H9 (cell line): Measurements from ENCODE around the gene NRXN2. TPM values are rescaled to one million over a fixed set of nuclear protein-coding genes. Genes with fewer than 3 reads are reported as not detected.
A peak's percentile ranks its signal among the peaks of the same experiment; 100 is the strongest.

Experiments
- DNase-seq: peaks from one replicate; pipeline ENCODE4 v3.0.0-alpha.2; 2017
- H2AFZ ChIP-seq: one replicate; pipeline ENCODE4 v1.6.1; 2013; ENCODE audit warnings: mild to moderate bottlenecking, low read length, control low read depth, moderate library complexity
- H2AK5ac ChIP-seq: 2 replicates; pipeline ENCODE4 v1.6.1; 2013; ENCODE audit warnings: low read length, control low read depth, mixed read lengths; ENCODE audit not compliant: insufficient read length
- H2BK120ac ChIP-seq: one replicate; pipeline ENCODE4 v1.6.1; 2013; ENCODE audit warnings: low read depth, mild to moderate bottlenecking, low read length, control low read depth, inconsistent platforms; ENCODE audit not compliant: poor library complexity, severe bottlenecking
- H2BK12ac ChIP-seq: 2 replicates; pipeline ENCODE4 v1.6.1; 2013; ENCODE audit warnings: low read length, control low read depth, mixed read lengths, low read depth; ENCODE audit not compliant: insufficient read length
- H2BK15ac ChIP-seq: 2 replicates; pipeline ENCODE4 v1.6.1; 2013; ENCODE audit warnings: low read depth, low read length, control low read depth
- H2BK20ac ChIP-seq: one replicate; pipeline ENCODE4 v1.6.1; 2013; ENCODE audit warnings: low read depth, mild to moderate bottlenecking, low read length, control low read depth, inconsistent platforms; ENCODE audit not compliant: poor library complexity, severe bottlenecking
- H2BK5ac ChIP-seq: 2 replicates; pipeline ENCODE4 v1.6.1; 2013; ENCODE audit warnings: low read length, control low read depth, mixed read lengths; ENCODE audit not compliant: insufficient read length
- H3K14ac ChIP-seq: 2 replicates; pipeline ENCODE4 v1.6.1; 2013; ENCODE audit warnings: low read length, control low read depth; ENCODE audit not compliant: insufficient read depth
- H3K18ac ChIP-seq: 2 replicates; pipeline ENCODE4 v1.6.1; 2013; ENCODE audit warnings: low read depth, mild to moderate bottlenecking, mixed read lengths, low read length, control low read depth; ENCODE audit not compliant: insufficient read length
- H3K23ac ChIP-seq: 2 replicates; pipeline ENCODE4 v1.6.1; 2013; ENCODE audit warnings: low read length, control low read depth, mixed read lengths, low read depth; ENCODE audit not compliant: insufficient read length
- H3K23me2 ChIP-seq: 2 replicates; pipeline ENCODE4 v1.6.1; 2013; ENCODE audit warnings: low read depth, mild to moderate bottlenecking, mixed read lengths, low read length, control low read depth; ENCODE audit not compliant: insufficient read length, poor library complexity, severe bottlenecking
- H3K27ac ChIP-seq: 2 replicates; pipeline ENCODE4 v1.5.1; 2013; ENCODE audit warnings: low read length, control low read depth, mixed read lengths, low read depth; ENCODE audit not compliant: insufficient read length
- H3K27me3 ChIP-seq: 2 replicates; pipeline ENCODE4 v1.6.1; 2013; ENCODE audit warnings: low read length, control low read depth, inconsistent platforms; ENCODE audit not compliant: insufficient read depth
- H3K4ac ChIP-seq: 2 replicates; pipeline ENCODE4 v1.6.1; 2013; ENCODE audit warnings: low read depth, mild to moderate bottlenecking, control low read depth, inconsistent platforms, low read length, moderate library complexity
- H3K4me1 ChIP-seq: 2 replicates; pipeline ENCODE4 v1.6.1; 2013; ENCODE audit warnings: low read length, control low read depth, inconsistent platforms; ENCODE audit not compliant: insufficient read depth
- H3K4me2 ChIP-seq: 2 replicates; pipeline ENCODE4 v1.6.1; 2013; ENCODE audit warnings: low read length, control low read depth, mixed read lengths; ENCODE audit not compliant: insufficient read length, insufficient read depth
- H3K56ac ChIP-seq: 2 replicates; pipeline ENCODE4 v1.6.1; 2013; ENCODE audit warnings: low read depth, mild to moderate bottlenecking, mixed read lengths, low read length, control low read depth; ENCODE audit not compliant: insufficient read length
- H3K79me1 ChIP-seq: 2 replicates; pipeline ENCODE4 v1.6.1; 2013; ENCODE audit warnings: low read depth, mild to moderate bottlenecking, moderate library complexity, low read length, control low read depth, inconsistent platforms; ENCODE audit not compliant: insufficient read depth, poor library complexity, severe bottlenecking
- H3K79me2 ChIP-seq: 2 replicates; pipeline ENCODE4 v1.6.1; 2013; ENCODE audit warnings: low read length, control low read depth, inconsistent platforms; ENCODE audit not compliant: insufficient read depth
- H3K9ac ChIP-seq: 2 replicates; pipeline ENCODE4 v1.6.1; 2013; ENCODE audit warnings: low read length, control low read depth, mixed read lengths; ENCODE audit not compliant: insufficient read length; ENCODE audit errors: extremely low read depth
- H3K9me3 ChIP-seq: one replicate; pipeline ENCODE4 v1.6.1; 2013; ENCODE audit warnings: low read depth, low read length, inconsistent platforms; ENCODE audit not compliant: control insufficient read depth
- H3T11ph ChIP-seq: one replicate; pipeline ENCODE4 v1.6.1; 2013; ENCODE audit warnings: mild to moderate bottlenecking, low read length, control low read depth, inconsistent platforms
- H4K20me1 ChIP-seq: one replicate; pipeline ENCODE4 v1.6.1; 2013; ENCODE audit not compliant: control insufficient read depth, insufficient read length, insufficient read depth
- H4K5ac ChIP-seq: 2 replicates; pipeline ENCODE4 v1.6.1; 2013; ENCODE audit warnings: low read depth, mild to moderate bottlenecking, mixed read lengths, low read length, control low read depth; ENCODE audit not compliant: insufficient read length
- H4K8ac ChIP-seq: replicated peaks from 2 replicates; pipeline ENCODE4 v1.6.1; 2013; ENCODE audit warnings: low read length, control low read depth, mixed read lengths, low read depth; ENCODE audit not compliant: insufficient read length
- H4K91ac ChIP-seq: 2 replicates; pipeline ENCODE4 v1.6.1; 2013; ENCODE audit warnings: low read depth, mild to moderate bottlenecking, moderate library complexity, mixed read lengths, low read length, control low read depth; ENCODE audit not compliant: insufficient read length
- H3K27ac Mint-ChIP-seq, 3 experiments: 2 replicates in 2 of 3; 3 replicates in 1 of 3; pipeline ENCODE4 v1.8.0; 2020 to 2021; ENCODE audit warnings: mixed read lengths in 3 of 3, mild to moderate bottlenecking in 1 of 3, moderate library complexity in 1 of 3
- H3K27me3 Mint-ChIP-seq: 2 replicates; pipeline ENCODE4 v1.8.0; 2021; ENCODE audit warnings: low read depth, mild to moderate bottlenecking, moderate library complexity, mixed read lengths
- H3K36me3 Mint-ChIP-seq, 3 experiments: 2 replicates in 2 of 3; 3 replicates in 1 of 3; pipeline ENCODE4 v1.8.0; 2020 to 2021; ENCODE audit warnings: low read depth in 3 of 3, mixed read lengths in 3 of 3; ENCODE audit not compliant: insufficient read depth in 1 of 3
- H3K4me1 Mint-ChIP-seq, 2 experiments: 2 replicates each; pipeline ENCODE4 v1.8.0; 2020; ENCODE audit warnings: mixed read lengths in 2 of 2
- H3K4me3 Mint-ChIP-seq, 2 experiments: 2 replicates in 1 of 2; 3 replicates in 1 of 2; pipeline ENCODE4 v1.8.0; 2020 to 2021; ENCODE audit warnings: mild to moderate bottlenecking in 2 of 2, mixed read lengths in 2 of 2, moderate library complexity in 1 of 2
- H3K9me3 Mint-ChIP-seq, 2 experiments: 2 replicates in 1 of 2; 3 replicates in 1 of 2; pipeline ENCODE4 v1.8.0; 2020; ENCODE audit warnings: mild to moderate bottlenecking in 2 of 2, mixed read lengths in 2 of 2, moderate library complexity in 1 of 2
- CTCF ChIP-seq: fragments of 200-600 bp; sonication (generic); conservative IDR thresholded peaks from 3 replicates; pipeline ENCODE4 v1.8.0; 2021; ENCODE audit warnings: antibody characterized with exemption, mild to moderate bottlenecking
- WGBS: extraction: QIAGEN DNeasy Blood & Tissue Kit; methylation state at CpG from one replicate; pipeline ENCODE4 v1.1.7; 2013; ENCODE audit warnings: missing lambda C conversion rate, low lambda C conversion rate, mixed read lengths; ENCODE audit not compliant: insufficient read length; ENCODE audit errors: extremely low coverage; 5-methylcytosine and 5-hydroxymethylcytosine counted together
- total RNA-seq: library from RNA; stranded (reverse); gene quantifications from 2 replicates; pipeline ENCODE4 v1.2.1, GENCODE V29; 2021

NRXN2 gene
- total RNA-seq, 1 experiment from 2014 or later = 3.9 TPM

GRCh38 chr11:64608636-64609035 lies 114.4 kb downstream of the NRXN2 start:
- H2BK120ac ChIP-seq = no peak overlapping the region
- no peak overlapping the region for H3K27ac ChIP-seq
- H3T11ph ChIP-seq = no peak overlapping the region
- no peak for TF ChIP-seq CTCF
- H4K5ac ChIP-seq = no peak overlapping the region
- H4K91ac ChIP-seq = no peak overlapping the region
- no peaks in the 10 kb centered on the region for H3K79me1 ChIP-seq
- no peak overlapping the region for H2AFZ ChIP-seq
- H3K9me3 ChIP-seq = no peaks in the 10 kb centered on the region
- H3K4me2 ChIP-seq = no peak overlapping the region
- H3K4me3 Mint-ChIP-seq = no peak overlapping the region; a peak in 1 of 5 replicates
- no peak overlapping the region for H3K14ac ChIP-seq
- no peak overlapping the region for H3K18ac ChIP-seq
- H3K9ac ChIP-seq = no peak overlapping the region
- no peak overlapping the region for H2BK15ac ChIP-seq
- H2BK20ac ChIP-seq = no peak overlapping the region
- H3K9me3 Mint-ChIP-seq = no peaks in the 10 kb centered on the region
- H4K20me1 ChIP-seq = no peaks in the 10 kb centered on the region
- no peak overlapping the region for H2AK5ac ChIP-seq
- no CpG with 5 or more reads among the region's 12 CpGs for WGBS
- H3K23ac ChIP-seq = no peak overlapping the region
- no peak overlapping the region for H3K56ac ChIP-seq
- H3K27me3 ChIP-seq = no peaks in the 10 kb centered on the region; the same call in 1 of the 2 replicates
- no peak overlapping the region for H2BK5ac ChIP-seq
- H3K36me3 Mint-ChIP-seq = no peaks in the 10 kb centered on the region
- H3K27ac Mint-ChIP-seq = peak overlapping the region in 2 of 3 experiments; percentile 3 to 13; a peak in 1 of 7 replicates
- peaks cover 18% of the 10 kb centered on the region for H3K27me3 Mint-ChIP-seq
- H3K4ac ChIP-seq = no peak overlapping the region
- H2BK12ac ChIP-seq = no peak overlapping the region
- H3K4me1 Mint-ChIP-seq = peaks cover 5 to 28% of the 10 kb centered on the region in 2 experiments
- H3K79me2 ChIP-seq = no peaks in the 10 kb centered on the region
- no peak overlapping the region for H4K8ac ChIP-seq
- no peak for DNase-seq
- no peaks in the 10 kb centered on the region for H3K23me2 ChIP-seq
- H3K4me1 ChIP-seq = no peaks in the 10 kb centered on the region
